Endothelial cell of umbilical vein (primary cell): ENCODE data around the gene ALDH1L1. TPM values are rescaled to one million over a fixed set of nuclear protein-coding genes. Genes with fewer than 3 reads are reported as not detected.

Source experiments
- BruUV-seq: library from RNA; stranded (reverse); fragments of 400-500 nt; replicated peaks from 2 replicates; lab custom pipeline; 2021; lab: Mats Ljungman, UMichigan
- CTCF ChIA-PET: fragments of 300-600, 350-600 bp; sonication (Branson Sonifier 250); formaldehyde crosslinking; loops from one replicate; lab custom pipeline; 2021; ENCODE audit warnings: antibody characterized with exemption, inconsistent platforms; lab: Charles Lee
- POLR2A ChIA-PET: fragments of 300-600, 350-600 bp; sonication (Branson Sonifier 250); formaldehyde crosslinking; loops from one replicate; lab custom pipeline; 2021; ENCODE audit warnings: antibody characterized with exemption, inconsistent platforms; lab: Charles Lee
- DNase-seq: peaks from one replicate; pipeline ENCODE4 v3.0.0-alpha.2; 2011; ENCODE audit warnings: low read depth, low spot score
- FAIRE-seq: peaks from 2 replicates; lab custom pipeline; 2011; peaks lifted over from hg19 to GRCh38; lab: Jason Lieb, UNC
- H2AFZ ChIP-seq: 2 replicates; pipeline ENCODE4 v1.6.0; 2012; ENCODE audit warnings: low read depth, low read length, control low read depth, inconsistent platforms
- H3K27ac ChIP-seq: 2 replicates; pipeline ENCODE4 v1.5.1; 2011; ENCODE audit warnings: low read depth, mild to moderate bottlenecking, control low read depth, low read length, moderate library complexity; ENCODE audit not compliant: insufficient read depth
- H3K27me3 ChIP-seq, 2 experiments: 2 replicates each; pipeline versions ENCODE4 v1.6.0 to v1.6.1; 2011; ENCODE audit warnings: low read length in 2 of 2, mixed read lengths in 1 of 2; ENCODE audit not compliant: control insufficient read depth in 2 of 2, insufficient read depth in 2 of 2
- H3K36me3 ChIP-seq, 2 experiments: 2 replicates in 1 of 2; 3 replicates in 1 of 2; pipeline ENCODE4 v1.5.1; 2011; ENCODE audit warnings: low read length in 2 of 2, mild to moderate bottlenecking in 1 of 2, moderate library complexity in 1 of 2; ENCODE audit not compliant: control insufficient read depth in 2 of 2, insufficient read depth in 2 of 2; ENCODE audit errors: extremely low read depth in 1 of 2
- H3K4me1 ChIP-seq: 3 replicates; pipeline ENCODE4 v1.5.1; 2011; ENCODE audit warnings: mild to moderate bottlenecking, low read length; ENCODE audit not compliant: control insufficient read depth, insufficient read depth; ENCODE audit errors: extremely low read depth
- H3K4me2 ChIP-seq: 2 replicates; pipeline ENCODE4 v1.6.1; 2011; ENCODE audit warnings: low read length, control low read depth, mixed read lengths; ENCODE audit not compliant: insufficient read depth
- H3K4me3 ChIP-seq, 3 experiments: fragments of 200-600 bp in 1 of 3; sonication (generic), shearing (Covaris generic) in 1 of 3; replicated peaks in 1 of 3; 2 replicates each; pipeline ENCODE4 v1.5.1; 2011 to 2016; ENCODE audit warnings: control low read depth in 3 of 3, low read length in 3 of 3, mild to moderate bottlenecking in 2 of 3, inconsistent platforms in 1 of 3, low read depth in 1 of 3, moderate library complexity in 1 of 3; ENCODE audit not compliant: insufficient read depth in 1 of 3
- H3K79me2 ChIP-seq: 2 replicates; pipeline ENCODE4 v1.6.0; 2012; ENCODE audit warnings: low read length, inconsistent platforms; ENCODE audit not compliant: control insufficient read depth, insufficient read depth
- H3K9ac ChIP-seq: replicated peaks from 2 replicates; pipeline ENCODE3; 2011; ENCODE audit warnings: low read length, control low read depth; ENCODE audit not compliant: insufficient read depth; ENCODE audit errors: extremely low read depth
- H3K9me1 ChIP-seq: replicated peaks from 3 replicates; pipeline ENCODE4 v1.6.0; 2011; ENCODE audit warnings: mild to moderate bottlenecking, low read length; ENCODE audit not compliant: control insufficient read depth, insufficient read depth; ENCODE audit errors: extremely low read depth
- H3K9me3 ChIP-seq: replicated peaks from 2 replicates; pipeline ENCODE4 v1.5.1; 2012; ENCODE audit warnings: low read length, inconsistent platforms; ENCODE audit not compliant: control insufficient read depth, insufficient read depth
- H4K20me1 ChIP-seq: replicated peaks from 2 replicates; pipeline ENCODE3; 2011; ENCODE audit warnings: mild to moderate bottlenecking, low read length; ENCODE audit not compliant: control insufficient read depth, insufficient read depth; ENCODE audit errors: extremely low read depth
- CTCF ChIP-seq, 2 donors: IDR thresholded peaks; 1 replicate in 1 of 2; 2 replicates in 1 of 2; pipeline ENCODE4 v1.5.1; 2011; ENCODE audit warnings: low read length in 2 of 2, mild to moderate bottlenecking in 2 of 2, moderate library complexity in 2 of 2, control low read depth in 1 of 2, inconsistent platforms in 1 of 2, low read depth in 1 of 2; ENCODE audit not compliant: insufficient read depth in 1 of 2; ENCODE audit errors: extremely low read depth in 1 of 2
- EZH2 ChIP-seq: IDR thresholded peaks from 2 replicates; pipeline ENCODE4 v1.6.1; 2012; ENCODE audit warnings: borderline replicate concordance, low read depth, mild to moderate bottlenecking, moderate library complexity, low read length, inconsistent platforms; ENCODE audit not compliant: severe bottlenecking
- FOS ChIP-seq: IDR thresholded peaks from 2 replicates; pipeline ENCODE4 v1.6.1; 2011; ENCODE audit warnings: mild to moderate bottlenecking, low read length, moderate library complexity, borderline replicate concordance; ENCODE audit not compliant: insufficient read depth
- GATA2 ChIP-seq: IDR thresholded peaks from 2 replicates; pipeline ENCODE4 v1.7.0; 2011; ENCODE audit warnings: low read depth, mild to moderate bottlenecking, moderate library complexity, mixed read lengths, low read length; ENCODE audit not compliant: insufficient read length, insufficient read depth
- JUN ChIP-seq: IDR thresholded peaks from 2 replicates; pipeline ENCODE4 v1.6.1; 2011; ENCODE audit warnings: borderline replicate concordance, low read depth; ENCODE audit not compliant: insufficient read length, insufficient read depth
- MAX ChIP-seq: IDR thresholded peaks from 2 replicates; pipeline ENCODE4 v1.6.1; 2011; ENCODE audit not compliant: insufficient read depth, insufficient read length
- MYC ChIP-seq: IDR thresholded peaks from one replicate; pipeline ENCODE4 v1.6.1; 2011; ENCODE audit warnings: mild to moderate bottlenecking, low read depth, low read length
- POLR2A ChIP-seq: IDR thresholded peaks from 2 replicates; pipeline ENCODE4 v1.6.1; 2012; ENCODE audit warnings: low read depth, mild to moderate bottlenecking, control low read depth, low read length
- POLR2AphosphoS5 ChIP-seq: IDR thresholded peaks from 2 replicates; pipeline ENCODE4 v1.6.1; 2012; ENCODE audit warnings: low read depth, mild to moderate bottlenecking, control low read depth, low read length, moderate library complexity; ENCODE audit not compliant: insufficient read depth
- dilution Hi-C: fragments of 300-500 bp; cut with MboI; formaldehyde crosslinking; loops from one replicate; pipeline ENCODE4 v1.15.0; 2019; ENCODE audit warnings: low sequenced_read_pairs; ENCODE audit not compliant: extremely low pct_ligation_motif_present
- intact Hi-C: fragments of 100-400 bp; cut with micrococcal nuclease; formaldehyde crosslinking; loops from one replicate; pipeline ENCODE4 v1.10.0; 2022
- polyA plus RNA-seq, 4 experiments: library from polyadenylated mRNA; depleted of rRNA in 3 of 4; stranded (reverse) in 3 of 4; unstranded in 1 of 4; fragments of >200 nt; gene quantifications; 2 replicates each; pipeline versions ENCODE4 v1.2.1 to v1.2.3, GENCODE V29; 2011 to 2012; ENCODE audit warnings: missing spikeins in 1 of 4
- total RNA-seq: library from RNA; stranded (reverse); gene quantifications from 2 replicates; pipeline ENCODE4 v1.2.3, GENCODE V29; 2021

Gene ALDH1L1
- total and polyA plus RNA-seq, 2 donors (not counting 3 experiments of a cell fraction or from before 2014, with no cell fraction given) = not detected

GRCh38 chr3:126125781-126126251 lies 54.6 kb downstream of the ALDH1L1 start:
- intact Hi-C loops = no loop called here
- Histone ChIP-seq H3K4me2 (no peak overlapping the region), H3K4me1 (peaks cover 11% of the 10 kb centered on the region), H3K4me3 (no peak overlapping the region), H3K79me2 (no peaks in the 10 kb centered on the region), H3K9me3 (no peaks in the 10 kb centered on the region), H3K27ac (no peak overlapping the region), H3K9ac (no peak overlapping the region), H3K9me1 (no peaks in the 10 kb centered on the region), H2AFZ (no peak overlapping the region), H3K27me3 (peaks cover 1 to 4% of the 10 kb centered on the region in 2 experiments), H4K20me1 (no peaks in the 10 kb centered on the region), H3K36me3 (no peaks in the 10 kb centered on the region)
- no peak for TF ChIP-seq JUN
- TF ChIP-seq POLR2A = no peak
- TF ChIP-seq EZH2 = no peak
- no peak for TF ChIP-seq GATA2
- no peak for TF ChIP-seq POLR2AphosphoS5
- TF ChIP-seq FOS = no peak
- no peak for TF ChIP-seq MYC
- TF ChIP-seq MAX = no peak
- TF ChIP-seq CTCF (IDR thresholded peaks at IDR 0.05; ENCODE audit: extremely low read depth in 1 of 2, insufficient read depth in 1 of 2, low read depth in 1 of 2, low read length in 2 of 2) = no peak
- dilution Hi-C loops = no loop called here
- FAIRE-seq (no peak), DNase-seq (no peak)
- BruUV-seq = no TSS peak
- POLR2A ChIA-PET = no interaction called here
- CTCF ChIA-PET = no interaction called here
